Measurements from ENCODE around the gene SBF1. TPM values are rescaled to one million over a fixed set of nuclear protein-coding genes. Genes with fewer than 3 reads are reported as not detected.

SBF1 gene
- polyA plus RNA-seq, 1 donor (not counting 4 experiments of a cell fraction or from before 2014, with no cell fraction given), result 16.2 TPM

GRCh38 chr22:50446708-50447575 lies 27.9 kb downstream of the SBF1 start:
- no peak for DNase-seq (ENCODE audit: low read depth, low spot score)
- Histone ChIP-seq H3K79me2 (ENCODE audit: control insufficient read depth, insufficient read depth, low read length) (no peaks in the 10 kb centered on the region), H3K4me2 (ENCODE audit: control insufficient read depth, extremely low read depth, insufficient read depth, low read depth, low read length) (no peak overlapping the region), H2AFZ (ENCODE audit: control insufficient read depth, low read length) (no peak overlapping the region), H3K9me3 (ENCODE audit: control insufficient read depth, low read depth, low read length) (no peaks in the 10 kb centered on the region), H3K9ac (ENCODE audit: control insufficient read depth, extremely low read depth, insufficient read depth, low read length) (no peak overlapping the region), H3K27me3 (ENCODE audit: control insufficient read depth, extremely low read depth, insufficient read depth, low read length) (no peaks in the 10 kb centered on the region), H4K20me1 (ENCODE audit: control insufficient read depth, extremely low read depth, insufficient read depth, low read length) (peaks cover 1% of the 10 kb centered on the region), H3K36me3 (ENCODE audit: control insufficient read depth in 2 of 2, extremely low read depth in 1 of 2, insufficient read depth in 2 of 2, low read length in 2 of 2) (peaks cover 22 to 28% of the 10 kb centered on the region in 2 experiments), H3K27ac (ENCODE audit: control insufficient read depth, insufficient read depth, low read length) (no peak overlapping the region), H3K9me1 (ENCODE audit: control insufficient read depth, extremely low read depth, insufficient read depth, low read length) (no peaks in the 10 kb centered on the region), H3K4me1 (ENCODE audit: control insufficient read depth, extremely low read depth, insufficient read depth, low read length) (no peaks in the 10 kb centered on the region), H3K4me3 (ENCODE audit: control insufficient read depth in 2 of 3, extremely low read depth in 1 of 3, insufficient read depth in 2 of 3, low read depth in 1 of 3, low read length in 3 of 3) (no peak overlapping the region)
- FAIRE-seq, result no peak
- dilution Hi-C loops (cut with MboI; ENCODE audit: extremely low pct_ligation_motif_present, low sequenced_read_pairs), result no loop called here
- TF ChIP-seq EZH2 (IDR thresholded peaks at IDR 0.05; ENCODE audit: low read length) (no peak), CTCF (optimal IDR thresholded peaks at IDR 0.05 in 1 of 3, IDR thresholded peaks at IDR 0.05 in 1 of 3, conservative IDR thresholded peaks at IDR 0.05 in 1 of 3; ENCODE audit: extremely low read depth in 1 of 3, insufficient read depth in 2 of 3, low read length in 3 of 3) (no peak)

GRCh38 chr22:50445880-50446707 lies 28.7 kb downstream of the SBF1 start:
- no peak for FAIRE-seq
- dilution Hi-C loops (cut with MboI; ENCODE audit: extremely low pct_ligation_motif_present, low sequenced_read_pairs), result no loop called here
- no peak overlapping the region for H3K27ac ChIP-seq (ENCODE audit: control insufficient read depth, insufficient read depth, low read length)

More at GRCh38 chr22:50445880-50446707, 28.7 kb downstream of the SBF1 start:
- H3K79me2 ChIP-seq (ENCODE audit: control insufficient read depth, insufficient read depth, low read length), result no peaks in the 10 kb centered on the region
- peaks cover 21 to 24% of the 10 kb centered on the region in 2 experiments for H3K36me3 ChIP-seq (ENCODE audit: control insufficient read depth in 2 of 2, extremely low read depth in 1 of 2, insufficient read depth in 2 of 2, low read length in 2 of 2)
- no peaks in the 10 kb centered on the region for H3K27me3 ChIP-seq (ENCODE audit: control insufficient read depth, extremely low read depth, insufficient read depth, low read length)
- no peaks in the 10 kb centered on the region for H3K4me1 ChIP-seq (ENCODE audit: control insufficient read depth, extremely low read depth, insufficient read depth, low read length)
- peaks cover 5% of the 10 kb centered on the region for H4K20me1 ChIP-seq (ENCODE audit: control insufficient read depth, extremely low read depth, insufficient read depth, low read length)
- no peaks in the 10 kb centered on the region for H3K9me3 ChIP-seq (ENCODE audit: control insufficient read depth, low read depth, low read length)
- no peaks in the 10 kb centered on the region for H3K9me1 ChIP-seq (ENCODE audit: control insufficient read depth, extremely low read depth, insufficient read depth, low read length)
- no peak overlapping the region for H3K9ac ChIP-seq (ENCODE audit: control insufficient read depth, extremely low read depth, insufficient read depth, low read length)
- no peak overlapping the region for H3K4me3 ChIP-seq (ENCODE audit: control insufficient read depth in 2 of 3, extremely low read depth in 1 of 3, insufficient read depth in 2 of 3, low read depth in 1 of 3, low read length in 3 of 3)
- no peak overlapping the region for H2AFZ ChIP-seq (ENCODE audit: control insufficient read depth, low read length)
- DNase-seq (ENCODE audit: low read depth, low spot score), result no peak
- no peak overlapping the region for H3K4me2 ChIP-seq (ENCODE audit: control insufficient read depth, extremely low read depth, insufficient read depth, low read depth, low read length)
- TF ChIP-seq CTCF (optimal IDR thresholded peaks at IDR 0.05 in 1 of 3, IDR thresholded peaks at IDR 0.05 in 1 of 3, conservative IDR thresholded peaks at IDR 0.05 in 1 of 3; ENCODE audit: extremely low read depth in 1 of 3, insufficient read depth in 2 of 3, low read length in 3 of 3) (no peak), EZH2 (IDR thresholded peaks at IDR 0.05; ENCODE audit: low read length) (no peak)

Data from keratinocyte (primary cell).